22Rv1 (cell line): ENCODE data around the gene KRTAP5-2.
A peak's percentile ranks its signal among the peaks of the same experiment; 100 is the strongest.

Experiments
- ZFX ChIP-seq: fragments of 450-650 bp; IDR thresholded peaks from 2 replicates; pipeline ENCODE4 v1.6.1; 2017; ENCODE audit warnings: antibody characterized with exemption, borderline replicate concordance
- TF ChIP-seq, protein P1 (sequence below): fragments of 450-650 bp; IDR thresholded peaks from 2 replicates; pipeline ENCODE4 v1.5.1; 2017; ENCODE audit warnings: mild to moderate bottlenecking

DNA sequence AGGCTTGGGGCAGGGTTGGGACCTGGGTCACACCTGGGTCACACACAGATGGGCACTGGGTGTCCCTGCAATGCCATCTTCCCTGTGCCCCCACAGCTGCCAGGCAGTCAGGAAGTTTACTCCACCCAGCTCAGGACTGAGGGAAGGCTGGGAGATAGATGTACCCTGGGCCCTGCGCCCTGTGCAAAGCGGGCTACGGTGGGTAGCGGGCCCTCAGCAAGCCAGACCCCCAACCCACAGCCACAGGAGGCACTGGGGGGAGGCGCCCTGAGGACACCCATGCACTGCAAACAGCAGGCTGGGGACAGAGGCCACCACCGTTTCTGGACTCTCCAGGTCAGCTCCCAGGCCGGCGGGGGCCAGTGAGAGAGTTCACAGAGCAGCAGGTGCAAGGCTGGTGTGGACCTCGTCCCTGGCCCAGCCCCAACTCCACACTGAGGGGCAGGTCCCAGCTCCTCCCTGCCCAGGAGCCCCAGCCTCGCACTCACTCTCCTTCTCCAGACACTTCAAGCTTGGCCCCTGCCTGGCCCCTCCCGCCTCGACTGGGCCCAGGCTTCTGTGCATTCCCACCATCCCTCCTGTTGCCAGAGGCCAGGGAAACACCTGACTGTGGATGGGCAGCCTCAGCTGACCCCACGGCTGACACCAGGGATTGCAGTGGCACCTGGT, 30.9 kb downstream of the KRTAP5-2 start:
- TF ChIP-seq, protein P1, sequence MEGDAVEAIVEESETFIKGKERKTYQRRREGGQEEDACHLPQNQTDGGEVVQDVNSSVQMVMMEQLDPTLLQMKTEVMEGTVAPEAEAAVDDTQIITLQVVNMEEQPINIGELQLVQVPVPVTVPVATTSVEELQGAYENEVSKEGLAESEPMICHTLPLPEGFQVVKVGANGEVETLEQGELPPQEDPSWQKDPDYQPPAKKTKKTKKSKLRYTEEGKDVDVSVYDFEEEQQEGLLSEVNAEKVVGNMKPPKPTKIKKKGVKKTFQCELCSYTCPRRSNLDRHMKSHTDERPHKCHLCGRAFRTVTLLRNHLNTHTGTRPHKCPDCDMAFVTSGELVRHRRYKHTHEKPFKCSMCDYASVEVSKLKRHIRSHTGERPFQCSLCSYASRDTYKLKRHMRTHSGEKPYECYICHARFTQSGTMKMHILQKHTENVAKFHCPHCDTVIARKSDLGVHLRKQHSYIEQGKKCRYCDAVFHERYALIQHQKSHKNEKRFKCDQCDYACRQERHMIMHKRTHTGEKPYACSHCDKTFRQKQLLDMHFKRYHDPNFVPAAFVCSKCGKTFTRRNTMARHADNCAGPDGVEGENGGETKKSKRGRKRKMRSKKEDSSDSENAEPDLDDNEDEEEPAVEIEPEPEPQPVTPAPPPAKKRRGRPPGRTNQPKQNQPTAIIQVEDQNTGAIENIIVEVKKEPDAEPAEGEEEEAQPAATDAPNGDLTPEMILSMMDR: peak; percentile 10; the same call in 1 of the 2 replicates
- no peak for TF ChIP-seq ZFX
